B cell (primary cell): Measurements from ENCODE around the gene NDEL1. TPM values are rescaled to one million over a fixed set of nuclear protein-coding genes. Genes with fewer than 3 reads are reported as not detected.

ENCODE experiments used
- ATAC-seq: fragments of 200-7000 bp; cut with Tn5 transposase; one replicate; pipeline ENCODE4 v1.10.0; 2021; ENCODE audit warnings: low read depth, mild to moderate bottlenecking, moderate number of reproducible peaks, moderate library complexity
- CTCF ChIA-PET: fragments of 350-600 bp; sonication (Branson Sonifier 250); formaldehyde crosslinking; loops from one replicate; lab custom pipeline; 2021; ENCODE audit warnings: antibody characterized with exemption, inconsistent platforms; lab: Charles Lee
- POLR2A ChIA-PET: fragments of 350-600 bp; sonication (Branson Sonifier 250); formaldehyde crosslinking; loops from one replicate; lab custom pipeline; 2021; ENCODE audit warnings: antibody characterized with exemption; lab: Charles Lee
- DNase-seq: peaks from one replicate; pipeline ENCODE4 v3.0.0; 2013
- H2AFZ ChIP-seq: 2 replicates; pipeline ENCODE4 v1.6.1; 2012; ENCODE audit warnings: mild to moderate bottlenecking, low read depth, low read length; ENCODE audit not compliant: insufficient read depth, poor library complexity, severe bottlenecking
- H3K27ac ChIP-seq, 2 donors: 1 replicate in 1 of 2; 2 replicates in 1 of 2; pipeline ENCODE4 v1.5.1; 2012 to 2013; ENCODE audit warnings: low read length in 2 of 2, mild to moderate bottlenecking in 2 of 2, moderate library complexity in 1 of 2
- H3K27me3 ChIP-seq, 4 experiments: fragments of 200-600 bp in 1 of 4; sonication (generic) in 1 of 4; replicated peaks in 1 of 4; 1 replicate in 2 of 4; 2 replicates in 2 of 4; pipeline versions ENCODE4 v1.6.1 to v1.7.0; 2013 to 2016; ENCODE audit warnings: low read length in 3 of 4, mild to moderate bottlenecking in 2 of 4, mixed read lengths in 1 of 4, moderate library complexity in 1 of 4; ENCODE audit not compliant: insufficient read depth in 4 of 4, control insufficient read depth in 3 of 4; ENCODE audit errors: control extremely low read depth in 1 of 4
- H3K36me3 ChIP-seq, 2 experiments: replicated peaks in 1 of 2; 1 replicate in 1 of 2; 2 replicates in 1 of 2; pipeline versions ENCODE4 v1.6.1 to v1.7.1; 2013; ENCODE audit warnings: low read length in 1 of 2; ENCODE audit not compliant: insufficient read depth in 2 of 2, control insufficient read depth in 1 of 2; ENCODE audit errors: control extremely low read depth in 1 of 2, extremely low read depth in 1 of 2
- H3K4me1 ChIP-seq, 2 donors: fragments of 200-600 bp in 1 of 2; sonication (generic) in 1 of 2; 1 replicate in 1 of 2; 2 replicates in 1 of 2; pipeline versions ENCODE4 v1.5.1 to v1.6.1; 2013 to 2017; ENCODE audit warnings: low read length in 2 of 2; ENCODE audit not compliant: control insufficient read depth in 2 of 2, insufficient read depth in 2 of 2
- H3K4me2 ChIP-seq: replicated peaks from 2 replicates; pipeline ENCODE3; 2012; ENCODE audit warnings: mild to moderate bottlenecking, low read depth, low read length; ENCODE audit not compliant: poor library complexity, severe bottlenecking
- H3K4me3 ChIP-seq, 5 experiments: fragments of 200-600 bp in 1 of 5; sonication (generic) in 1 of 5; 1 replicate in 3 of 5; 2 replicates in 2 of 5; pipeline versions ENCODE4 v1.5.1 to v1.7.0; 2011 to 2016; ENCODE audit warnings: low read length in 4 of 5, mild to moderate bottlenecking in 4 of 5, low read depth in 2 of 5, control low read depth in 1 of 5, moderate library complexity in 1 of 5; ENCODE audit not compliant: insufficient read depth in 1 of 5; ENCODE audit errors: control extremely low read depth in 1 of 5, extremely low read depth in 1 of 5
- H3K79me2 ChIP-seq: fragments of 200-600 bp; sonication (generic); one replicate; pipeline ENCODE4 v1.6.0; 2016; ENCODE audit warnings: low read length; ENCODE audit not compliant: control insufficient read depth, insufficient read depth
- H3K9ac ChIP-seq: fragments of 200-600 bp; sonication (generic); 2 replicates; pipeline ENCODE4 v1.6.1; 2017; ENCODE audit warnings: mild to moderate bottlenecking, low read length, moderate library complexity
- H3K9me3 ChIP-seq, 3 donors: one replicate each; pipeline versions ENCODE4 v1.6.1 to v1.7.1; 2013; ENCODE audit warnings: low read length in 2 of 3; ENCODE audit not compliant: control insufficient read depth in 2 of 3, insufficient read depth in 1 of 3; ENCODE audit errors: control extremely low read depth in 1 of 3
- H4K20me1 ChIP-seq: 2 replicates; pipeline ENCODE4 v1.6.0; 2012; ENCODE audit warnings: mild to moderate bottlenecking, low read length; ENCODE audit not compliant: insufficient read depth, control insufficient read depth, poor library complexity, severe bottlenecking
- H3K27ac Mint-ChIP-seq: one replicate; pipeline ENCODE4 v1.8.0; 2021; ENCODE audit warnings: mixed read lengths
- H3K27me3 Mint-ChIP-seq: one replicate; pipeline ENCODE4 v1.8.0; 2021; ENCODE audit warnings: mixed read lengths
- H3K4me1 Mint-ChIP-seq: one replicate; pipeline ENCODE4 v1.8.0; 2021; ENCODE audit warnings: mixed read lengths
- H3K4me3 Mint-ChIP-seq: one replicate; pipeline ENCODE4 v1.8.0; 2021; ENCODE audit warnings: mixed read lengths
- H3K9me3 Mint-ChIP-seq: one replicate; pipeline ENCODE4 v1.8.0; 2022; ENCODE audit warnings: mixed read lengths; ENCODE audit not compliant: insufficient read depth
- EZH2 ChIP-seq: IDR thresholded peaks from 2 replicates; pipeline ENCODE4 v1.6.1; 2012; ENCODE audit warnings: borderline replicate concordance, low read depth, mild to moderate bottlenecking, moderate library complexity, low read length; ENCODE audit not compliant: insufficient read depth, poor library complexity, severe bottlenecking
- WGBS: methylation state at CpG from one replicate; pipeline ENCODE4 v1.1.5; 2013; ENCODE audit warnings: missing lambda C conversion rate; ENCODE audit not compliant: insufficient coverage; 5-methylcytosine and 5-hydroxymethylcytosine counted together
- intact Hi-C: fragments of 100-400 bp; cut with micrococcal nuclease; formaldehyde crosslinking; loops from one replicate; pipeline ENCODE4 v1.10.0; 2022
- polyA plus RNA-seq: library from polyadenylated mRNA; depleted of rRNA; stranded (reverse); fragments of >200 nt; gene quantifications from 2 replicates; pipeline ENCODE4 v1.2.3, GENCODE V29; 2012
- total RNA-seq, 2 donors: library from RNA; stranded (reverse); fragments of 120-200 nt in 1 of 2; gene quantifications; 1 replicate in 1 of 2; 2 replicates in 1 of 2; pipeline versions ENCODE4 v1.2.3 to v1.2.4, GENCODE V29; 2013 to 2022
- TF ChIP-seq, protein P1 (sequence below): fragments of 200-600 bp; IDR thresholded peaks from one replicate; pipeline ENCODE4 v1.8.0; 2022; ENCODE audit warnings: antibody characterized with exemption, mild to moderate bottlenecking

NDEL1 gene
- total and polyA plus RNA-seq, 2 donors (not counting 1 experiment from before 2014, with no cell fraction given) = 30.2 to 108 TPM

DNA sequence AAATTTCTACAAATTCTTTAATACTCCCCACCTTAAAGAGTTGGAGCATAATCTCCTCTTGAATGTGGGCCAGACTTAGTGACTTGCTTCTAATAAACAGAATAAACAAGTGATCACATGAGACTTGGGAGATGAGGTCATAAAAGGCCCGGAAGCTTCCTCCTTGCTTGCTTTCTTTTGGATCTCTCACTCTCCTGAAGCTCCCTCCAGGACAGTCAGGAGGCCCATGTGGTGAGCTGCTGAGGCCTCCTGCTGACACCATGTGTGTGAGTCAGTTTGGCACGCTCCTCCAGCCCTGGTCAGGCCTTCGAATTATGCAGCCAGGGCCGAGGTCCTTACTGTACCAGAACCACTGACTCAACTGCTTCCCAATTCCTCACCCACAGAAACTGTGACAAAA, 53.2 kb downstream of the NDEL1 start:
- H3K27ac Mint-ChIP-seq = no peak overlapping the region
- no peaks in the 10 kb centered on the region for H3K4me1 Mint-ChIP-seq
- Histone ChIP-seq H3K4me1 (no peaks in the 10 kb centered on the region), H4K20me1 (no peaks in the 10 kb centered on the region), H3K4me3 (no peak overlapping the region), H3K9me3 (peaks cover 0 to 20% (median 9%) of the 10 kb centered on the region in 3 donors), H3K36me3 (peaks cover 0 to 5% of the 10 kb centered on the region in 2 experiments), H3K9ac (no peak overlapping the region), H3K27ac (no peak overlapping the region), H2AFZ (no peak overlapping the region), H3K79me2 (no peaks in the 10 kb centered on the region), H3K27me3 (no peaks in the 10 kb centered on the region), H3K4me2 (no peak overlapping the region)
- H3K9me3 Mint-ChIP-seq = peaks cover 2% of the 10 kb centered on the region
- 89% methylated on average over 1 of the region's 4 CpGs for WGBS
- DNase-seq (no peak), ATAC-seq (no peak)
- CTCF ChIA-PET = no interaction called here
- no peak for TF ChIP-seq EZH2
- TF ChIP-seq, protein P1, sequence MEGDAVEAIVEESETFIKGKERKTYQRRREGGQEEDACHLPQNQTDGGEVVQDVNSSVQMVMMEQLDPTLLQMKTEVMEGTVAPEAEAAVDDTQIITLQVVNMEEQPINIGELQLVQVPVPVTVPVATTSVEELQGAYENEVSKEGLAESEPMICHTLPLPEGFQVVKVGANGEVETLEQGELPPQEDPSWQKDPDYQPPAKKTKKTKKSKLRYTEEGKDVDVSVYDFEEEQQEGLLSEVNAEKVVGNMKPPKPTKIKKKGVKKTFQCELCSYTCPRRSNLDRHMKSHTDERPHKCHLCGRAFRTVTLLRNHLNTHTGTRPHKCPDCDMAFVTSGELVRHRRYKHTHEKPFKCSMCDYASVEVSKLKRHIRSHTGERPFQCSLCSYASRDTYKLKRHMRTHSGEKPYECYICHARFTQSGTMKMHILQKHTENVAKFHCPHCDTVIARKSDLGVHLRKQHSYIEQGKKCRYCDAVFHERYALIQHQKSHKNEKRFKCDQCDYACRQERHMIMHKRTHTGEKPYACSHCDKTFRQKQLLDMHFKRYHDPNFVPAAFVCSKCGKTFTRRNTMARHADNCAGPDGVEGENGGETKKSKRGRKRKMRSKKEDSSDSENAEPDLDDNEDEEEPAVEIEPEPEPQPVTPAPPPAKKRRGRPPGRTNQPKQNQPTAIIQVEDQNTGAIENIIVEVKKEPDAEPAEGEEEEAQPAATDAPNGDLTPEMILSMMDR = no peak
- no peaks in the 10 kb centered on the region for H3K27me3 Mint-ChIP-seq
- H3K4me3 Mint-ChIP-seq = no peak overlapping the region
- intact Hi-C loops = no loop called here
- POLR2A ChIA-PET = no interaction called here

DNA sequence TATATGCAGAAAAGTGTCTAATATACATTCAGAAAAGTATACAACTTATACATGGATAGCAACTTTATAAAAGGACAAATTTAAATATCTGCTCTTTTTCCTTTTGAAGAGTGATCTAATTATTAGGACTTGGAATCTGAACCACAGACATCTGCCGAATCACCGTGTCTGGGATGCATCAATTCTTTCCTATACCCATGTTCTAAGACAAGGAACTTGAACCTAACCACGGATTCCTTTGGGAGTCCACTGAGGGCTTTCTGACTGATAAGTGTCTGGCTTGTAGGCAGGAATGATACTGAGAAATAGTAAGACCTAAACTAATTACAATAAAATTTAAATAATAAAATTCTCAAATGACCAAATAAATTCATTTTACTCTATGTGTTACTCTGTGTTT, 54.2 kb downstream of the NDEL1 start:
- Histone ChIP-seq H3K4me3 (no peak overlapping the region), H3K27ac (no peak overlapping the region), H3K27me3 (no peaks in the 10 kb centered on the region), H3K79me2 (no peaks in the 10 kb centered on the region), H3K36me3 (peaks cover 0 to 5% of the 10 kb centered on the region in 2 experiments), H3K4me1 (no peaks in the 10 kb centered on the region), H3K4me2 (no peak overlapping the region), H2AFZ (no peak overlapping the region), H4K20me1 (no peaks in the 10 kb centered on the region), H3K9ac (no peak overlapping the region), H3K9me3 (peaks cover 0 to 16% (median 0%) of the 10 kb centered on the region in 3 donors)
- ChIA-PET CTCF (no interaction called here), POLR2A (no interaction called here)
- ATAC-seq (no peak), DNase-seq (no peak)
- TF ChIP-seq, protein P1 = no peak
- no peak for TF ChIP-seq EZH2
- Mint-ChIP-seq H3K27me3 (no peaks in the 10 kb centered on the region), H3K4me1 (no peaks in the 10 kb centered on the region), H3K27ac (no peak overlapping the region), H3K4me3 (no peak overlapping the region), H3K9me3 (peaks cover 2% of the 10 kb centered on the region)
- no CpG with 5 or more reads among the region's 3 CpGs for WGBS
- intact Hi-C loops = no loop called here
